LNCAP (cell line): ENCODE measurements around the gene BRME1.

Experiments used
- CTCF ChIP-seq: fragments of 450-650 bp; IDR thresholded peaks from 2 replicates; pipeline ENCODE4 v1.5.1; 2017; ENCODE audit warnings: mild to moderate bottlenecking

Gene BRME1

GRCh38 chr19:13884726-13885591, 21.0 kb downstream of the BRME1 start:
- TF ChIP-seq CTCF = no peak

- 0 out of 2 replicates have a peak, but pooled peaks have one; percentile 19 for TF ChIP-seq CTCF
Measured at GRCh38 chr19:13883516-13884064, 22.3 kb downstream of the BRME1 start.

- no peak for TF ChIP-seq CTCF
Measured at GRCh38 chr19:13882836-13883235, 23.1 kb downstream of the BRME1 start.

- TF ChIP-seq CTCF = no peak
Measured at GRCh38 chr19:13882419-13882795, 23.5 kb downstream of the BRME1 start.

GRCh38 chr19:13881692-13882418, 24.1 kb downstream of the BRME1 start:
- TF ChIP-seq CTCF = no peak

GRCh38 chr19:13881251-13881691, 24.6 kb downstream of the BRME1 start:
- no peak for TF ChIP-seq CTCF
